Keratinocyte (primary cell): Measurements from ENCODE around the gene TMEM18.

ENCODE experiments used
- CTCF ChIP-seq, 3 experiments: IDR thresholded peaks in 1 of 3; conservative IDR thresholded peaks in 1 of 3; optimal IDR thresholded peaks in 1 of 3; 2 replicates in 2 of 3; 3 replicates in 1 of 3; pipeline versions ENCODE3 to v1.5.1; 2011; ENCODE audit warnings: low read length in 3 of 3, mild to moderate bottlenecking in 3 of 3, moderate library complexity in 2 of 3, control low read depth in 1 of 3, inconsistent platforms in 1 of 3; ENCODE audit not compliant: insufficient read depth in 2 of 3; ENCODE audit errors: extremely low read depth in 1 of 3
- EZH2 ChIP-seq: IDR thresholded peaks from one replicate; pipeline ENCODE4 v1.6.1; 2012; ENCODE audit warnings: inconsistent platforms, mild to moderate bottlenecking, low read length, moderate library complexity

GRCh38 chr2:669323-669722, 7.9 kb downstream of the TMEM18 start:
- TF ChIP-seq CTCF (optimal IDR thresholded peaks at IDR 0.05 in 1 of 3, IDR thresholded peaks at IDR 0.05 in 1 of 3, conservative IDR thresholded peaks at IDR 0.05 in 1 of 3; ENCODE audit: extremely low read depth in 1 of 3, insufficient read depth in 2 of 3, low read length in 3 of 3), result no peak
- TF ChIP-seq EZH2, result no peak
